ENCODE results near the gene CLIP1. TPM values are rescaled to one million over a fixed set of nuclear protein-coding genes. Genes with fewer than 3 reads are reported as not detected.
A peak's percentile ranks its signal among the peaks of the same experiment; 100 is the strongest.

The CLIP1 gene
- total RNA-seq, 2 experiments from 2014 or later, result 52.0 to 54.9 TPM

- peak overlapping the region; percentile 87 for H3K27ac Mint-ChIP-seq
- no peak for TF ChIP-seq CTCF (IDR thresholded peaks at IDR 0.05)
- Histone ChIP-seq H3K9me3 (ENCODE audit: control insufficient read depth in 1 of 2, insufficient read depth in 1 of 2, low read length in 2 of 2) (no peaks in the 10 kb centered on the region), H3K27ac (ENCODE audit: low read depth in 1 of 2, low read length in 2 of 2) (no peak overlapping the region), H3K36me3 (ENCODE audit: insufficient read depth, low read length) (peaks cover 4% of the 10 kb centered on the region), H3K4me1 (ENCODE audit: insufficient read depth, low read length) (peaks cover 12% of the 10 kb centered on the region), H3K4me3 (ENCODE audit: low read length) (no peak overlapping the region), H3K27me3 (ENCODE audit: control insufficient read depth in 1 of 2, insufficient read depth in 2 of 2, low read length in 2 of 2) (no peaks in the 10 kb centered on the region)
- ATAC-seq (ENCODE audit: poor library complexity) (no peak), DNase-seq (no peak)
- ChIA-PET CTCF (interaction anchor here (0.6 to 2.1 kb wide), 5 partner anchors 9 to 796 kb away, joined by 3 to 8 read pairs (median 3); partner anchors contain the start of gene CLIP1), POLR2A (interaction anchor here (3.1 kb wide), 1 partner anchor 9 kb away, joined by 20 read pairs; the partner anchor contains the start of gene CLIP1)
- no peaks in the 10 kb centered on the region for H3K9me3 Mint-ChIP-seq
- no peaks in the 10 kb centered on the region for H3K27me3 Mint-ChIP-seq
- H3K4me1 Mint-ChIP-seq (ENCODE audit: low read depth), result peaks cover 32% of the 10 kb centered on the region
- intact Hi-C loops (cut with DNase I, micrococcal nuclease), result no loop called here
- H3K36me3 Mint-ChIP-seq (ENCODE audit: low read depth), result peaks cover 10% of the 10 kb centered on the region
- peak overlapping the region; percentile 79 for H3K4me3 Mint-ChIP-seq
These were observed 8.7 kb downstream of the CLIP1 start for GRCh38 chr12:122413516-122414404.

GRCh38 chr12:122412851-122413433 is 9.5 kb downstream of the CLIP1 start:
- ATAC-seq (ENCODE audit: poor library complexity) (peak; percentile 82), DNase-seq (peak in 3 of 14 experiments; percentile 44 to 59 (median 45))
- Mint-ChIP-seq H3K4me1 (ENCODE audit: low read depth) (peaks cover 29% of the 10 kb centered on the region), H3K27me3 (no peaks in the 10 kb centered on the region), H3K9me3 (no peaks in the 10 kb centered on the region), H3K27ac (peak overlapping the region; percentile 87), H3K4me3 (peak overlapping the region; percentile 79), H3K36me3 (ENCODE audit: low read depth) (peaks cover 9% of the 10 kb centered on the region)
- Histone ChIP-seq H3K27me3 (ENCODE audit: control insufficient read depth in 1 of 2, insufficient read depth in 2 of 2, low read length in 2 of 2) (no peaks in the 10 kb centered on the region), H3K36me3 (ENCODE audit: insufficient read depth, low read length) (peaks cover 4% of the 10 kb centered on the region), H3K4me1 (ENCODE audit: insufficient read depth, low read length) (peaks cover 12% of the 10 kb centered on the region), H3K4me3 (ENCODE audit: low read length) (no peak overlapping the region), H3K27ac (ENCODE audit: low read depth in 1 of 2, low read length in 2 of 2) (peak overlapping the region in 1 of 2 donors; percentile 30), H3K9me3 (ENCODE audit: control insufficient read depth in 1 of 2, insufficient read depth in 1 of 2, low read length in 2 of 2) (no peaks in the 10 kb centered on the region)
- intact Hi-C loops (cut with DNase I, micrococcal nuclease), result no loop called here
- ChIA-PET CTCF (interaction anchor here (1.0 to 2.1 kb wide), 5 partner anchors 9 to 59 kb away, joined by 3 to 8 read pairs (median 4); partner anchors contain the start of gene CLIP1), POLR2A (interaction anchor here (0.8 to 3.1 kb wide), 5 partner anchors 10 to 88 kb away, joined by 3 to 20 read pairs (median 3); partner anchors contain the start of genes CLIP1 and ZCCHC8)
- no peak for TF ChIP-seq CTCF (IDR thresholded peaks at IDR 0.05)

GRCh38 chr12:122411537-122411936 is 10.9 kb downstream of the CLIP1 start:
- Histone ChIP-seq H3K4me1 (ENCODE audit: insufficient read depth, low read length) (peaks cover 10% of the 10 kb centered on the region), H3K27ac (ENCODE audit: low read depth in 1 of 2, low read length in 2 of 2) (no peak overlapping the region), H3K27me3 (ENCODE audit: control insufficient read depth in 1 of 2, insufficient read depth in 2 of 2, low read length in 2 of 2) (no peaks in the 10 kb centered on the region), H3K4me3 (ENCODE audit: low read length) (no peak overlapping the region), H3K36me3 (ENCODE audit: insufficient read depth, low read length) (peaks cover 4% of the 10 kb centered on the region), H3K9me3 (ENCODE audit: control insufficient read depth in 1 of 2, insufficient read depth in 1 of 2, low read length in 2 of 2) (no peaks in the 10 kb centered on the region)
- Mint-ChIP-seq H3K36me3 (ENCODE audit: low read depth) (peaks cover 4% of the 10 kb centered on the region), H3K27ac (peak overlapping the region; percentile 66), H3K9me3 (no peaks in the 10 kb centered on the region), H3K27me3 (no peaks in the 10 kb centered on the region), H3K4me3 (no peak overlapping the region), H3K4me1 (ENCODE audit: low read depth) (peaks cover 32% of the 10 kb centered on the region)
- TF ChIP-seq CTCF (IDR thresholded peaks at IDR 0.05), result no peak
- intact Hi-C loops (cut with DNase I, micrococcal nuclease), result no loop called here
- DNase-seq (no peak), ATAC-seq (ENCODE audit: poor library complexity) (no peak)
- ChIA-PET POLR2A (interaction anchor here (3.1 kb wide), 1 partner anchor 11 kb away, joined by 20 read pairs; the partner anchor contains the start of gene CLIP1), CTCF (interaction anchor here (0.7 to 2.1 kb wide), 4 partner anchors 11 to 1076 kb away, joined by 3 to 8 read pairs (median 4); partner anchors contain the start of gene CLIP1)

All from CD4-positive, alpha-beta T cell (primary cell).